NB4 (cell line): ENCODE measurements around the gene CIAO3.

Experiments
- DNase-seq: peaks from one replicate; pipeline ENCODE4 v3.0.0; 2010; ENCODE audit warnings: low read depth
- H3K4me3 ChIP-seq: one replicate; pipeline ENCODE4 v1.5.1; 2011; ENCODE audit warnings: mild to moderate bottlenecking, low read depth, low read length, moderate library complexity
- CTCF ChIP-seq: IDR thresholded peaks from one replicate; pipeline ENCODE4 v1.5.1; 2012; ENCODE audit warnings: low read depth, low read length
- MAX ChIP-seq: IDR thresholded peaks from 2 replicates; pipeline ENCODE4 v1.6.1; 2011; ENCODE audit warnings: low read depth, low read length
- MYC ChIP-seq: IDR thresholded peaks from 2 replicates; pipeline ENCODE4 v1.6.1; 2011; ENCODE audit warnings: low read depth, low read length
- POLR2A ChIP-seq: IDR thresholded peaks from 2 replicates; pipeline ENCODE4 v1.6.1; 2011; ENCODE audit warnings: mild to moderate bottlenecking; ENCODE audit not compliant: insufficient read length; ENCODE audit errors: extremely low read depth

CIAO3 gene

GRCh38 chr16:686459-687260 lies 54.1 kb downstream of the CIAO3 start:
- DNase-seq: no peak
- H3K4me3 ChIP-seq: no peak overlapping the region
- TF ChIP-seq MAX: no peak
- no peak for TF ChIP-seq POLR2A
- no peak for TF ChIP-seq MYC
- no peak for TF ChIP-seq CTCF

- DNase-seq: peak; percentile 56
- TF ChIP-seq MYC (peak; percentile 18; the same call in 1 of the 2 replicates), POLR2A (no peak), MAX (peak; percentile 12; the same call in 1 of the 2 replicates), CTCF (peak; percentile 50)
- H3K4me3 ChIP-seq: no peak overlapping the region
Measured at GRCh38 chr16:685967-686366, 54.8 kb downstream of the CIAO3 start.

GRCh38 chr16:684961-685696 lies 55.7 kb downstream of the CIAO3 start:
- H3K4me3 ChIP-seq: peak overlapping the region; percentile 32
- TF ChIP-seq CTCF: no peak
- TF ChIP-seq POLR2A: no peak
- no peak for TF ChIP-seq MAX
- no peak for TF ChIP-seq MYC
- DNase-seq: peak; percentile 57

GRCh38 chr16:684071-684794 lies 56.6 kb downstream of the CIAO3 start, which contains the start of gene JMJD8:
Gene JMJD8 (minus strand): TSS chr16:684334. CDS start chr16:684319, 15 bp downstream.
- TF ChIP-seq CTCF (no peak), MYC (peak; percentile 65; the same call in 1 of the 2 replicates), MAX (peak; percentile 18), POLR2A (peak; percentile 75)
- peak; percentile 94 for DNase-seq
- H3K4me3 ChIP-seq: peak within 1 kb of the TSS; percentile 53

- peak overlapping the region; percentile 53 for H3K4me3 ChIP-seq
- DNase-seq: peak; percentile 38
- TF ChIP-seq POLR2A: no peak
- no peak for TF ChIP-seq CTCF
- TF ChIP-seq MYC: no peak
- no peak for TF ChIP-seq MAX
Measured at GRCh38 chr16:683396-684070, 57.3 kb downstream of the CIAO3 start.
